Osteoblast (primary cell): ENCODE measurements around the gene DOCK1. TPM values are rescaled to one million over a fixed set of nuclear protein-coding genes. Genes with fewer than 3 reads are reported as not detected.

ENCODE experiments used
- DNase-seq: peaks from one replicate; pipeline ENCODE4 v3.0.0; 2011; ENCODE audit warnings: low spot score, mixed read lengths; ENCODE audit not compliant: insufficient read length; ENCODE audit errors: missing footprints
- H2AFZ ChIP-seq: 2 replicates; pipeline ENCODE4 v1.6.0; 2011; ENCODE audit warnings: mild to moderate bottlenecking, low read length
- H3K27ac ChIP-seq: 2 replicates; pipeline ENCODE4 v1.5.1; 2011; ENCODE audit warnings: mild to moderate bottlenecking, low read depth, low read length, moderate library complexity
- H3K27me3 ChIP-seq: 2 replicates; pipeline ENCODE4 v1.6.0; 2012; ENCODE audit warnings: mild to moderate bottlenecking, control low read depth, inconsistent platforms, low read length, moderate library complexity; ENCODE audit not compliant: insufficient read depth
- H3K36me3 ChIP-seq: 2 replicates; pipeline ENCODE4 v1.5.1; 2011; ENCODE audit warnings: mild to moderate bottlenecking, low read length, control low read depth, moderate library complexity; ENCODE audit not compliant: insufficient read depth
- H3K4me1 ChIP-seq: 2 replicates; pipeline ENCODE4 v1.5.1; 2011; ENCODE audit warnings: mild to moderate bottlenecking, low read length, control low read depth, moderate library complexity; ENCODE audit not compliant: insufficient read depth
- H3K4me2 ChIP-seq: 2 replicates; pipeline ENCODE4 v1.6.0; 2011; ENCODE audit warnings: mild to moderate bottlenecking, low read length; ENCODE audit not compliant: insufficient read depth
- H3K4me3 ChIP-seq: fragments of 200-600 bp; sonication (generic); 3 replicates; pipeline ENCODE4 v1.5.1; 2012; ENCODE audit warnings: mild to moderate bottlenecking, low read length, inconsistent platforms; ENCODE audit not compliant: insufficient read depth
- H3K79me2 ChIP-seq: 2 replicates; pipeline ENCODE4 v1.6.0; 2012; ENCODE audit warnings: mild to moderate bottlenecking, low read length, control low read depth, inconsistent platforms; ENCODE audit not compliant: insufficient read depth
- H3K9me3 ChIP-seq: 2 replicates; pipeline ENCODE4 v1.5.1; 2011; ENCODE audit warnings: low read depth, low read length, control low read depth
- H4K20me1 ChIP-seq: 2 replicates; pipeline ENCODE4 v1.6.0; 2012; ENCODE audit warnings: mild to moderate bottlenecking, low read length, control low read depth; ENCODE audit not compliant: insufficient read depth
- total RNA-seq: library from RNA; depleted of rRNA; stranded (reverse); fragments of >200 nt; gene quantifications from 2 replicates; pipeline ENCODE4 v1.2.3, GENCODE V29; 2012
- TF ChIP-seq, protein P1 (sequence below): IDR thresholded peaks from 2 replicates; pipeline ENCODE4 v1.5.1; 2011; ENCODE audit warnings: mild to moderate bottlenecking, low read depth, low read length, moderate library complexity; ENCODE audit errors: extremely low read depth

DOCK1 gene
- total RNA-seq, 1 donor, result 80.3 TPM

DNA sequence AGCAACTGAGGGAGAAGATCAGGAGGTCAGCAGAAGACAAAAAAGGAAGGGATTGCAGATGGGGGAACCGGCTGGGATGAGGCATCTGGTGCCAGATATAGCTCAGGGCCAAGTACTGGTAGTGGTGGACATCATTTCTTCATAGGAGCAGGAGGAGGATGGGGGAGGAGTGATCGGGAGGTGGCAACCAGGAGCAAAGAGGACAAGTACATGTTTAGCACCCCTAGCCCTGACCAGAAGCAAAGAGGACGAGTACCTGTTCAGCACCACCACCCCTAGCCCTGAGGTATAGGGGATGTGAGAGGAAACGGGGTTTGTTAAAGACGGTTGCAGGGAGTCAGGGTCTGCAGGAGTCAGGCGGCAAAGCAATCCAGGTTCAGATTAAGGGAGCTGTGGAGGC lies 559.3 kb downstream of the DOCK1 start:
- Histone ChIP-seq H2AFZ (no peak overlapping the region), H3K27ac (no peak overlapping the region), H3K79me2 (no peaks in the 10 kb centered on the region), H3K36me3 (no peaks in the 10 kb centered on the region), H3K4me3 (no peak overlapping the region), H3K4me1 (no peaks in the 10 kb centered on the region), H3K4me2 (no peak overlapping the region), H3K9me3 (no peaks in the 10 kb centered on the region), H4K20me1 (no peaks in the 10 kb centered on the region), H3K27me3 (no peaks in the 10 kb centered on the region)
- TF ChIP-seq, protein P1, sequence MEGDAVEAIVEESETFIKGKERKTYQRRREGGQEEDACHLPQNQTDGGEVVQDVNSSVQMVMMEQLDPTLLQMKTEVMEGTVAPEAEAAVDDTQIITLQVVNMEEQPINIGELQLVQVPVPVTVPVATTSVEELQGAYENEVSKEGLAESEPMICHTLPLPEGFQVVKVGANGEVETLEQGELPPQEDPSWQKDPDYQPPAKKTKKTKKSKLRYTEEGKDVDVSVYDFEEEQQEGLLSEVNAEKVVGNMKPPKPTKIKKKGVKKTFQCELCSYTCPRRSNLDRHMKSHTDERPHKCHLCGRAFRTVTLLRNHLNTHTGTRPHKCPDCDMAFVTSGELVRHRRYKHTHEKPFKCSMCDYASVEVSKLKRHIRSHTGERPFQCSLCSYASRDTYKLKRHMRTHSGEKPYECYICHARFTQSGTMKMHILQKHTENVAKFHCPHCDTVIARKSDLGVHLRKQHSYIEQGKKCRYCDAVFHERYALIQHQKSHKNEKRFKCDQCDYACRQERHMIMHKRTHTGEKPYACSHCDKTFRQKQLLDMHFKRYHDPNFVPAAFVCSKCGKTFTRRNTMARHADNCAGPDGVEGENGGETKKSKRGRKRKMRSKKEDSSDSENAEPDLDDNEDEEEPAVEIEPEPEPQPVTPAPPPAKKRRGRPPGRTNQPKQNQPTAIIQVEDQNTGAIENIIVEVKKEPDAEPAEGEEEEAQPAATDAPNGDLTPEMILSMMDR, result no peak
- DNase-seq, result no peak

- Histone ChIP-seq H3K27ac (no peak overlapping the region), H3K79me2 (no peaks in the 10 kb centered on the region), H3K27me3 (no peaks in the 10 kb centered on the region), H3K9me3 (no peaks in the 10 kb centered on the region), H3K4me2 (no peak overlapping the region), H4K20me1 (no peaks in the 10 kb centered on the region), H2AFZ (no peak overlapping the region), H3K4me1 (no peaks in the 10 kb centered on the region), H3K4me3 (no peak overlapping the region), H3K36me3 (no peaks in the 10 kb centered on the region)
- TF ChIP-seq, protein P1, result no peak
- no peak for DNase-seq
Measured at GRCh38 chr10:127467811-127468210, 562.6 kb downstream of the DOCK1 start.

- no peaks in the 10 kb centered on the region for H3K4me1 ChIP-seq
- H3K27me3 ChIP-seq, result no peaks in the 10 kb centered on the region
- no peaks in the 10 kb centered on the region for H4K20me1 ChIP-seq
- no peak overlapping the region for H3K4me3 ChIP-seq
- no peaks in the 10 kb centered on the region for H3K9me3 ChIP-seq
- H3K79me2 ChIP-seq, result no peaks in the 10 kb centered on the region
- TF ChIP-seq, protein P1, result no peak
- no peaks in the 10 kb centered on the region for H3K36me3 ChIP-seq
- H2AFZ ChIP-seq, result no peak overlapping the region
- no peak overlapping the region for H3K27ac ChIP-seq
- no peak for DNase-seq
- H3K4me2 ChIP-seq, result no peak overlapping the region
Measured at GRCh38 chr10:127468632-127469031, 563.4 kb downstream of the DOCK1 start.

- no peak overlapping the region for H3K4me3 ChIP-seq
- no peak for DNase-seq
- H3K27ac ChIP-seq, result no peak overlapping the region
- no peaks in the 10 kb centered on the region for H3K36me3 ChIP-seq
- no peaks in the 10 kb centered on the region for H3K9me3 ChIP-seq
- no peak overlapping the region for H2AFZ ChIP-seq
- H3K4me2 ChIP-seq, result no peak overlapping the region
- no peaks in the 10 kb centered on the region for H3K4me1 ChIP-seq
- H3K79me2 ChIP-seq, result no peaks in the 10 kb centered on the region
- TF ChIP-seq, protein P1, result no peak
- no peaks in the 10 kb centered on the region for H3K27me3 ChIP-seq
- H4K20me1 ChIP-seq, result no peaks in the 10 kb centered on the region
Measured at GRCh38 chr10:127470911-127471310, 565.7 kb downstream of the DOCK1 start.
